GM19193 (cell line): ENCODE results near the gene PRDX3.

Experiments used
- POLR2A ChIP-seq: IDR thresholded peaks from 4 replicates; pipeline ENCODE4 v1.6.1; 2011; ENCODE audit not compliant: insufficient read depth, insufficient read length; ENCODE audit errors: extremely low read depth

Gene PRDX3

GRCh38 chr10:119209736-119210355 lies 31.2 kb upstream of the PRDX3 start:
- TF ChIP-seq POLR2A, result no peak

- TF ChIP-seq POLR2A, result no peak
Measured at GRCh38 chr10:119209035-119209735, 30.6 kb upstream of the PRDX3 start.

GRCh38 chr10:119208553-119208940 lies 29.9 kb upstream of the PRDX3 start:
- TF ChIP-seq POLR2A, result no peak

- TF ChIP-seq POLR2A, result no peak
Measured at GRCh38 chr10:119207713-119208552, 29.3 kb upstream of the PRDX3 start.

GRCh38 chr10:119207366-119207666 lies 28.7 kb upstream of the PRDX3 start, which contains the start of gene GRK5:
Gene GRK5, plus strand, starts transcription at chr10:119207571. Its CDS starts 347 bp downstream, at chr10:119207918.
- peak; percentile 62 for TF ChIP-seq POLR2A

DNA sequence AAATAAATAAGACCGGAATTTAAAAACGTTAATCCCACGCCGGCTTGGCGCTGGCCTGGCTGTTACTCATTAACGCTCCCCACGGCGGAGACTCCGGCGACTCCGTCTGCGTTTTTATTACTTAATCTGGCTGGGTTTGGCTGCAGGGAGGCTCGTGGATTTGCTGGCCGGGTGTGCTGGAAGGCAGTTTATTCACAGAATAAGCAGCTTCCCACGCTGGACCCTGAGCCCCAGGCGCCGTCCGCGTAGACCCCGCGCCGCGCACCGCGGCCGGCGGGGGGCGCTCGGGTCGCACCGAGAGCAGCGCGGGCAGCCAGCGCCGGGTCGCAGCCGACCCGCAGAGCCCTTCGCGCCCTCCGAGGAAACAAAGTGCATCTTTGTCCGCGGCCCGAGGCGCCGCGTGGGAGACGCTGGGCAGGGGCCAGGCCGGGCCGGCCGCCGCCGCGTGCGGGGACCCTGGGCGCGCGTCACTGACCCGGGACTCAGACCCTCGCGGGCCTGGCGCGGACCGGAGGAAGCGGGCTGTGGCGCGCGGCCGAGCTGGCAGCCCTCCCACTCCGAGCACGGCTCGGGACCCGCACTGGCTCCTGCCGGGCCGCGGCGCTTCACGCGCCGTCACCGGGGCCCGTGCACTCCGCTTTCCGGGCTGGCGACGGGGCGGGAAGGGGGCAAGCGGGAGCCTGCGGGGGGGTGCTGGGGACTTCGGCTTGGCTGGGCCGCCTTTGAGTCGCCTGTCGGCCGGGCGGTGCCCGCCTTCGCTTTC lies 28.2 kb upstream of the PRDX3 start:
- TF ChIP-seq POLR2A, result no peak

DNA sequence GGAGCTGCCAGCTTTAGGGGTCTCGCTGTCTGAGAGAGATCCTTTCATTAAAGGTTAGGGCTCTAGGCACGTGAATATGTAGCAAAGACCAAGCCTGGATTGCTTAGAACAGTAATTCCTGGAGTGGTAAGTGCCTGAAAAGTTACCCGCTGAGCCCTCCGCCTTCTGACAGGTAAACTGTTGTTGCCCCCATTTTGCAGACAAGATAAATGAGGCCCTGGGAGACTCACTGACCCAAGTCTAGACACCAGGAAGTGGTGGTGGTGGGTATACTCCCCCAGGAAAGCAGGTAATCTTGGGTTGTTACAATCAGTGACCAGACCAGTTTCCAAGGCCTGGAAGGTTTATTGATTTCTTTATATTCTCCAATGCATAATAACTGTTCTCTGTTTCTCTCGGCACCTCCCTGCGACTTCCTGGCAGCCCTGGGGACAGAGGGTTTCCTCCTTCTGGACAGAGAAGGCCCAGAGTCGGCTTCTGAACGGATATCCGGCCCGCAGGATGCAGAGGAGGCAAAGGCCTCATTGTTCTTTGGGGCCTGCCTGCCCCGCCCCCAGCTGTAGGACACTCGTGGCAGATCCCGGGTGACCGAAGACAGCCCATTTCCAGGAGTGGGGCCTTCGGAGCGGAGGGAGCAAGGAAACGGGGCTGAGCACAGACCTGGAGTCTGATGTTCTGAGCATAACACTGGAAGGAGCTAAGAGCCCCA lies 27.4 kb upstream of the PRDX3 start:
- no peak for TF ChIP-seq POLR2A

DNA sequence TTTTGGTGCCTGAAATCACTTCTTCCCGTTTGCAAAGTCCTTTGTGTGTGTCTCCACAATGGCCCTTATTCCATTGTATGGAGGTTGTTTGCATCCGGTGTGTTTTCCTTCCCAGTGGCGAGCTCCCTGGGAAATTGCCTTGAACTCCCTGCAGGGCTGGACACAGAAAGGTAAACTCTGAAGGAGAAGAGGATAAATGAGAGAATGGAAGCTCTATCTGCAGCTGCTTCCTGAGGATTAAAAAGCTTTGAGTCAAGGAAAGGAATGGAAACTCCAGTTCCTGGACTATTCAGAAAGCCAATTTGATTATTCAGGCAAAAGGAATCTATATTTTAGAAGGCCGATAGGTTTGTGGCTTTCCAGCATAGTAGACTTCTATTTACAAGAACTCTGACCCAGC lies 24.4 kb upstream of the PRDX3 start:
- no peak for TF ChIP-seq POLR2A

GRCh38 chr10:119201233-119201632 lies 22.6 kb upstream of the PRDX3 start:
- no peak for TF ChIP-seq POLR2A

DNA sequence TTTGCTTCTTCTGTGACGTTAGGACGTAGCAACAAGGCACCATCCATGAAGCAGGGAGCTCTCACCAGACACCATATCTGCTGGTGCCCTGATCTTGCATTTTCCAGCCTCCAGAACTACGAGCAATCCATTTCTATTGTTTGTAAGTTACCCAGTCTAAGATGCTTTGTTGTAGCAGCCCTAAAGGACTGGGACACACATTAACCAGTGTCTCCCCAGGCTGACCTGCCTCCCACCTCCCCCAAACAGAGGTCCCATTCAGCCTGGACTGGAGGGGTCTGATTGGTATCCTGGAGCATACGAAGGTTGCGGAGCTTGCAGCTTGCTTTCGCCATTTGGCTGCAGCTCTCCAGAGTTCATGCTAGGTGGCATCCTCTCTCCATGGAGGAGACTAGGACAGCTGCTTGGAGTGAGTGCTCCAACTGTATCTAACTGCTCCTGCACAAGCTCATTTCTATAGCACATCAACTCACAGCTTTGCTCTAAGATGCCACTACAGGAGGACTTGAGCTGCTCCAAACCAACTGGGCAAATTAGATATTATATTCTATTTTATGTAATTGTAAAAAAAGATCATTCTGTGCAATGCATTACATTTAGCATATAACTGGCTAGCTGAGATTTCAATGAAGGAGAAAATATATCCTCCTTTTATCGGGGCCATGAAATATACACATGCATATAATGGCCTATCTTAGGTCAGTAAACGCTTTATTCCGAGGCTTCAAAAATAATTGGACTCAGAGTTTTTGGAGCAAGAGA lies 20.8 kb upstream of the PRDX3 start:
- TF ChIP-seq POLR2A, result no peak

DNA sequence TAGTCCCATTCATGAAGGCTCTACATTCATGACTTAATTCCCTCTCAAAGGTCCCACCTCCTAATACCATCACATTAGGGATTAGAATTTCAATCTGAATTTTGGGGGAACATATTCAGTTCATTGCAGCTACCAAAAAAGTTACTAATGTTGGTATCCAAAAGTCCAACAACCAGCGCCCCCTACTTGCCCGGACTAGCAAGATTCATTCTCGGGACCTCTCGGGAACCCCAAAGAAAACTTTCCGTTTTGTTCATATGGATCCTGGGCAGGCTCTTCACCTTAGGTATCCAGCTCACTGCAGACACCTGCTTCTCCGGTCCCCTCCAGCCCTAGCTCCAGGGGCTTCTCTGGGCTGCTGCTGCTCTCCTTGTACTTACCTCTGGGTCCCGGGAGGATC lies 19.8 kb upstream of the PRDX3 start:
- no peak for TF ChIP-seq POLR2A

DNA sequence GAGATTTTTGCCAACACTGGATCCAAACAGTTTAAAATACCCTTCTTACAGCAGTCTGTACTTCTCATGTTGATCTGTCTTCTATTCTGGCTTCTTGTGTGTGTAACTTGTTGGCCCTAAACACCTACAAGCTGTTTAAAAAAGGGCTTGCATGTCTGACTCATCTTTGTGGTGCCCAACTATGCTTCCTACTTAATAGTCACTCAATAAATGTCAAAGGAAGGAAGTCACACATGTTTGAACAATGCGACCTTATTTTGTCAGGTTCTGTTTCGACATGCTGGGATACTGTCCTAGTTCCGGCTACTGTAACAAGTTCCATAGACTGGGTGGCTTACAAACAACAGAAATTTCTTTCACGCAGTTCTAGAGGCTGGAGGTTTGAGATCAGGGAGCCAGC lies 19.3 kb upstream of the PRDX3 start:
- TF ChIP-seq POLR2A, result no peak

DNA sequence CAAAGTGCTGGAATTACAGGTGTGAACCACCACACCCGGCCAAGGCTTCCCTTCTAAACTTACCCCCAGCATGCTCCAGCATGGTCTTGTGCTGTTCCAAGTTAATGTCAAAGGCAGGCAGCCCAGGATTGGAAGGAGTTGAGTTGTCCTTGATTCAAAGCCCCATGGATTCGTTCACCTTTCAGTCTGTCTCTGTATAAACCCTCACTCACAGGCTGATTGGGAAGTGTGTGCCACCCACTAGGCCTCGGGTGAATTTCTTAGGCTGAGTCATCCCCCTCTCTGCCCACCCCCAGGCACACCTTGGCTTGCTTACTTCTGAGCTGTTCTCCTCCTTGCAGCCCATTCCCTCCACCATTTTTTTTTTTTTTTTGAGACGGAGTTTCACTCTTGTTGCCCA lies 13.3 kb upstream of the PRDX3 start:
- no peak for TF ChIP-seq POLR2A
